OCI-LY7 (cell line): ENCODE data around the gene C1orf159. TPM values are rescaled to one million over a fixed set of nuclear protein-coding genes. Genes with fewer than 3 reads are reported as not detected.

Experiments used
- BruUV-seq: library from RNA; stranded (reverse); fragments of 400-500 nt; replicated peaks from 2 replicates; lab custom pipeline; 2021; lab: Mats Ljungman, UMichigan
- CTCF ChIA-PET: fragments of 300-600 bp; sonication (Branson Sonifier 250); formaldehyde crosslinking; loops from one replicate; lab custom pipeline; 2022; ENCODE audit warnings: antibody characterized with exemption; ENCODE audit not compliant: unreplicated experiment; lab: Charles Lee
- POLR2A ChIA-PET: fragments of 300-600 bp; sonication (Branson Sonifier 250); formaldehyde crosslinking; loops from one replicate; lab custom pipeline; 2022; ENCODE audit warnings: antibody characterized with exemption; lab: Charles Lee
- DNase-seq: peaks from one replicate; pipeline ENCODE4 v3.0.0-alpha.2; 2015; ENCODE audit warnings: low spot score
- H2AFZ ChIP-seq: fragments of 200-600 bp; sonication (generic), shearing (Covaris generic); 2 replicates; pipeline ENCODE4 v1.6.1; 2014; ENCODE audit warnings: mild to moderate bottlenecking, antibody characterized with exemption, low read length, moderate library complexity
- H3K27ac ChIP-seq: fragments of 200-600 bp; sonication (generic); 2 replicates; pipeline ENCODE4 v1.5.1; 2014; ENCODE audit warnings: mixed run types, low read depth, mild to moderate bottlenecking, moderate library complexity, low read length, inconsistent platforms; ENCODE audit not compliant: poor library complexity, severe bottlenecking
- H3K36me3 ChIP-seq: fragments of 200-600 bp; sonication (generic); 2 replicates; pipeline ENCODE4 v1.6.1; 2014; ENCODE audit warnings: mild to moderate bottlenecking, antibody characterized with exemption, low read length, moderate library complexity, mixed read lengths; ENCODE audit not compliant: insufficient read depth
- H3K4me1 ChIP-seq: fragments of 200-600 bp; sonication (generic); 2 replicates; pipeline ENCODE4 v1.5.1; 2014; ENCODE audit warnings: mild to moderate bottlenecking, low read length; ENCODE audit not compliant: insufficient read depth, poor library complexity, severe bottlenecking
- H3K4me2 ChIP-seq: fragments of 200-600 bp; sonication (generic); 2 replicates; pipeline ENCODE4 v1.6.1; 2014; ENCODE audit warnings: mild to moderate bottlenecking, low read length
- H3K4me3 ChIP-seq: fragments of 200-600 bp; sonication (generic); 2 replicates; pipeline ENCODE4 v1.5.1; 2014; ENCODE audit warnings: mild to moderate bottlenecking, low read depth, low read length; ENCODE audit not compliant: poor library complexity, severe bottlenecking
- H3K79me2 ChIP-seq: fragments of 200-600 bp; sonication (generic); 2 replicates; pipeline ENCODE4 v1.6.1; 2016; ENCODE audit warnings: low read depth, mild to moderate bottlenecking, low read length, moderate library complexity, mixed read lengths; ENCODE audit not compliant: insufficient read depth
- H3K9me2 ChIP-seq: fragments of 200-600 bp; sonication (generic); 2 replicates; pipeline ENCODE4 v1.6.1; 2016; ENCODE audit warnings: mild to moderate bottlenecking, low read length, mixed read lengths; ENCODE audit not compliant: insufficient read depth
- H3K9me3 ChIP-seq: fragments of 200-600 bp; sonication (generic); 2 replicates; pipeline ENCODE4 v1.6.1; 2014; ENCODE audit warnings: mild to moderate bottlenecking, mixed run types, low read length, mixed read lengths
- H4K20me1 ChIP-seq: fragments of 200-600 bp; sonication (generic); 2 replicates; pipeline ENCODE4 v1.6.1; 2014; ENCODE audit warnings: mild to moderate bottlenecking, antibody characterized with exemption, low read length, moderate library complexity, mixed read lengths; ENCODE audit not compliant: insufficient read depth
- EZH2phosphoT487 ChIP-seq: fragments of 200-600 bp; sonication (generic); IDR thresholded peaks from 2 replicates; pipeline ENCODE4 v1.6.1; 2018; ENCODE audit warnings: low read depth, borderline replicate concordance, mild to moderate bottlenecking, mixed run types, antibody characterized with exemption, low read length, moderate library complexity, mixed read lengths
- intact Hi-C: fragments of 100-400 bp; cut with micrococcal nuclease; formaldehyde crosslinking; loops from one replicate; pipeline ENCODE4 v1.10.0; 2022; ENCODE audit not compliant: unreplicated experiment
- total RNA-seq, 2 experiments: library from RNA; depleted of rRNA in 1 of 2; stranded (reverse); fragments of >200 nt in 1 of 2; shearing (Covaris generic) in 1 of 2; gene quantifications; 2 replicates each; pipeline ENCODE4 v1.2.3, GENCODE V29; 2014 to 2022
- TF ChIP-seq, protein P1 (sequence below): fragments of 200-600 bp; sonication (generic); conservative IDR thresholded peaks from 2 replicates; pipeline ENCODE4 v1.5.1; 2014; ENCODE audit warnings: mild to moderate bottlenecking, antibody characterized with exemption, low read length, moderate library complexity, mixed read lengths

C1orf159 gene
- total RNA-seq, 2 experiments from 2014 or later, result 24.5 to 27.6 TPM

DNA sequence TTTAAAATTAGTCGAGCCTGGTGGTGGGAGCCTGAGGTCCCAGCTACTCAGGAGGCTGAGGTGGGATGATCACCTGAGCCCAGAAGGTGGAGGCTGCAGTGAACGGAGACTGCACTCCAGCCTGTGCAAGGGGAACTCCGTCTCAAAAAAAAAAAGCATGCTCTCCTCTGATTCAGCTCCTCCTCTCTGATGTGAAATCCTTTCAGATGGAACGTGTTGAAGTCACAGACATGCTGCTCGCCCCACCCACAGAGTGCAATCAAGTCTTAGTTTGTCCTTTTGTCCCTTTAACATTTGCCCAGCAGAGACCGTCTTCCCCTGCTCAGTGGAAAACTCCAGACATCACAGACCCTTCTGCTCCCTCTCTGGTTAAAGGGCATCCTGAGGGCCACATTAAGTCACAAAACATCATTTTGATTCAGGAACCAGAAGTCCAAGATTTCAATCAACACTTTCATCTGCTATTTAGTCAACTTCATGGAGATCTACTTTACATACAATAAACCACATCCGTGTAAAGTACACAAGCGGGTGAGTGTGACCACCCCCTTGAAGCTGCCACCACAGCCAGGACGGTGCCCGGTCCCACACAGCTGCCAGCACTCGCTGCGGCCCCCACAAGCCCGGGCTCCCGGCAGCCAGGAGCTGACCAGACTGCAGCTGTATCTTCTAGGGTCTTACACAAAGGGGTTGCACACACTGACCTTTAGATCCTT is 22.8 kb downstream of the C1orf159 start:
- ChIA-PET CTCF (no interaction called here), POLR2A (no interaction called here)
- Histone ChIP-seq H3K79me2 (no peaks in the 10 kb centered on the region), H3K36me3 (no peaks in the 10 kb centered on the region), H3K4me3 (no peak overlapping the region), H4K20me1 (no peaks in the 10 kb centered on the region), H3K4me1 (peaks cover 6% of the 10 kb centered on the region), H3K9me3 (no peaks in the 10 kb centered on the region), H3K4me2 (no peak overlapping the region), H3K27ac (no peak overlapping the region), H3K9me2 (no peaks in the 10 kb centered on the region), H2AFZ (no peak overlapping the region)
- intact Hi-C loops, result no loop called here
- DNase-seq, result no peak
- TF ChIP-seq EZH2phosphoT487, result no peak
- TF ChIP-seq, protein P1, sequence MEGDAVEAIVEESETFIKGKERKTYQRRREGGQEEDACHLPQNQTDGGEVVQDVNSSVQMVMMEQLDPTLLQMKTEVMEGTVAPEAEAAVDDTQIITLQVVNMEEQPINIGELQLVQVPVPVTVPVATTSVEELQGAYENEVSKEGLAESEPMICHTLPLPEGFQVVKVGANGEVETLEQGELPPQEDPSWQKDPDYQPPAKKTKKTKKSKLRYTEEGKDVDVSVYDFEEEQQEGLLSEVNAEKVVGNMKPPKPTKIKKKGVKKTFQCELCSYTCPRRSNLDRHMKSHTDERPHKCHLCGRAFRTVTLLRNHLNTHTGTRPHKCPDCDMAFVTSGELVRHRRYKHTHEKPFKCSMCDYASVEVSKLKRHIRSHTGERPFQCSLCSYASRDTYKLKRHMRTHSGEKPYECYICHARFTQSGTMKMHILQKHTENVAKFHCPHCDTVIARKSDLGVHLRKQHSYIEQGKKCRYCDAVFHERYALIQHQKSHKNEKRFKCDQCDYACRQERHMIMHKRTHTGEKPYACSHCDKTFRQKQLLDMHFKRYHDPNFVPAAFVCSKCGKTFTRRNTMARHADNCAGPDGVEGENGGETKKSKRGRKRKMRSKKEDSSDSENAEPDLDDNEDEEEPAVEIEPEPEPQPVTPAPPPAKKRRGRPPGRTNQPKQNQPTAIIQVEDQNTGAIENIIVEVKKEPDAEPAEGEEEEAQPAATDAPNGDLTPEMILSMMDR, result no peak
- BruUV-seq, result no TSS peak

DNA sequence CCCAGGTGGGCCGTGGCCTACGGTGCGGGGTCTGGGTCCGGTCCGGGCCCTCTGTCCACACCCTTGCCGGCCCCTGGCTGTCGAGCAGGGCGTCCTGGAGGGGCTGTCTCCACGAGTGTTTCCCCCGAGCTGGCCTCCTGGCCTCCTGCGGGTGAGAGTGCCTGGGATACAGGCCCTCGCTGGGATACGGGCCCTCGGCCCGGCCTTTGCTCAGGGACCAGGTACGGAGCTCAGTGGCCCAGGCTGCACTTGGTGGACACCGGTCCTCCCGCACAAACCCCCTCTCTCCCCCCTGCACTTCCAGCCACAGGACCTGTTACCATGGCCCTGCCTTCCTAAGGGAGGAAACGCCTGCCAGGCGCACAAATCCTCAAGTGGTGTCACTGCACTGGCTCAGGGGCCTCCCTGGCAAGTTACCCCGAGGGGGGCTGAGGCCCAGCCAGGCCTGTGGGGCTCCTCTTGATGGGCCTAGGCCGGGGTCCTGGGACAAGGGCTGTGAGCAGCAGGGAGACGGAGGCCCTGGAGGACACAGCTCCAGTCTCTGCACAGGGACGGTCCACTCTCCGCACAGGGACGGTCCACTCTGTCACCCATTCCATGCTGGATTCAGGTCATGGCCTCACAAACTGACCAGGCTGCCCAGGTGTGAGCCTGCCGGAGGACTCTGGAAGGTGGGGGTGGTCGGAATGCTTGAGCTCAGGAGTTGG is 23.6 kb downstream of the C1orf159 start:
- H3K9me2 ChIP-seq, result no peaks in the 10 kb centered on the region
- POLR2A ChIA-PET, result no interaction called here
- TF ChIP-seq, protein P1, result no peak
- H3K4me1 ChIP-seq, result peaks cover 6% of the 10 kb centered on the region
- CTCF ChIA-PET, result no interaction called here
- H2AFZ ChIP-seq, result no peak overlapping the region
- no peaks in the 10 kb centered on the region for H3K79me2 ChIP-seq
- no TSS peak for BruUV-seq
- no peak overlapping the region for H3K4me3 ChIP-seq
- no peak for DNase-seq
- no peaks in the 10 kb centered on the region for H4K20me1 ChIP-seq
- intact Hi-C loops, result no loop called here
- H3K36me3 ChIP-seq, result no peaks in the 10 kb centered on the region
- H3K9me3 ChIP-seq, result no peaks in the 10 kb centered on the region
- H3K4me2 ChIP-seq, result no peak overlapping the region
- no peak overlapping the region for H3K27ac ChIP-seq
